H9 (cell line): ENCODE results near the gene RAB30. TPM values are rescaled to one million over a fixed set of nuclear protein-coding genes. Genes with fewer than 3 reads are reported as not detected.

Experiments
- DNase-seq: peaks from one replicate; pipeline ENCODE4 v3.0.0-alpha.2; 2017
- H2AFZ ChIP-seq: one replicate; pipeline ENCODE4 v1.6.1; 2013; ENCODE audit warnings: mild to moderate bottlenecking, low read length, control low read depth, moderate library complexity
- H2AK5ac ChIP-seq: 2 replicates; pipeline ENCODE4 v1.6.1; 2013; ENCODE audit warnings: low read length, control low read depth, mixed read lengths; ENCODE audit not compliant: insufficient read length
- H2BK120ac ChIP-seq: one replicate; pipeline ENCODE4 v1.6.1; 2013; ENCODE audit warnings: low read depth, mild to moderate bottlenecking, low read length, control low read depth, inconsistent platforms; ENCODE audit not compliant: poor library complexity, severe bottlenecking
- H2BK12ac ChIP-seq: 2 replicates; pipeline ENCODE4 v1.6.1; 2013; ENCODE audit warnings: low read length, control low read depth, mixed read lengths, low read depth; ENCODE audit not compliant: insufficient read length
- H2BK15ac ChIP-seq: 2 replicates; pipeline ENCODE4 v1.6.1; 2013; ENCODE audit warnings: low read depth, low read length, control low read depth
- H2BK20ac ChIP-seq: one replicate; pipeline ENCODE4 v1.6.1; 2013; ENCODE audit warnings: low read depth, mild to moderate bottlenecking, low read length, control low read depth, inconsistent platforms; ENCODE audit not compliant: poor library complexity, severe bottlenecking
- H2BK5ac ChIP-seq: 2 replicates; pipeline ENCODE4 v1.6.1; 2013; ENCODE audit warnings: low read length, control low read depth, mixed read lengths; ENCODE audit not compliant: insufficient read length
- H3K14ac ChIP-seq: 2 replicates; pipeline ENCODE4 v1.6.1; 2013; ENCODE audit warnings: low read length, control low read depth; ENCODE audit not compliant: insufficient read depth
- H3K18ac ChIP-seq: 2 replicates; pipeline ENCODE4 v1.6.1; 2013; ENCODE audit warnings: low read depth, mild to moderate bottlenecking, mixed read lengths, low read length, control low read depth; ENCODE audit not compliant: insufficient read length
- H3K23ac ChIP-seq: 2 replicates; pipeline ENCODE4 v1.6.1; 2013; ENCODE audit warnings: low read length, control low read depth, mixed read lengths, low read depth; ENCODE audit not compliant: insufficient read length
- H3K23me2 ChIP-seq: 2 replicates; pipeline ENCODE4 v1.6.1; 2013; ENCODE audit warnings: low read depth, mild to moderate bottlenecking, mixed read lengths, low read length, control low read depth; ENCODE audit not compliant: insufficient read length, poor library complexity, severe bottlenecking
- H3K27ac ChIP-seq: 2 replicates; pipeline ENCODE4 v1.5.1; 2013; ENCODE audit warnings: low read length, control low read depth, mixed read lengths, low read depth; ENCODE audit not compliant: insufficient read length
- H3K27me3 ChIP-seq: 2 replicates; pipeline ENCODE4 v1.6.1; 2013; ENCODE audit warnings: low read length, control low read depth, inconsistent platforms; ENCODE audit not compliant: insufficient read depth
- H3K4ac ChIP-seq: 2 replicates; pipeline ENCODE4 v1.6.1; 2013; ENCODE audit warnings: low read depth, mild to moderate bottlenecking, control low read depth, inconsistent platforms, low read length, moderate library complexity
- H3K4me1 ChIP-seq: 2 replicates; pipeline ENCODE4 v1.6.1; 2013; ENCODE audit warnings: low read length, control low read depth, inconsistent platforms; ENCODE audit not compliant: insufficient read depth
- H3K4me2 ChIP-seq: 2 replicates; pipeline ENCODE4 v1.6.1; 2013; ENCODE audit warnings: low read length, control low read depth, mixed read lengths; ENCODE audit not compliant: insufficient read length, insufficient read depth
- H3K56ac ChIP-seq: 2 replicates; pipeline ENCODE4 v1.6.1; 2013; ENCODE audit warnings: low read depth, mild to moderate bottlenecking, mixed read lengths, low read length, control low read depth; ENCODE audit not compliant: insufficient read length
- H3K79me1 ChIP-seq: 2 replicates; pipeline ENCODE4 v1.6.1; 2013; ENCODE audit warnings: low read depth, mild to moderate bottlenecking, moderate library complexity, low read length, control low read depth, inconsistent platforms; ENCODE audit not compliant: insufficient read depth, poor library complexity, severe bottlenecking
- H3K79me2 ChIP-seq: 2 replicates; pipeline ENCODE4 v1.6.1; 2013; ENCODE audit warnings: low read length, control low read depth, inconsistent platforms; ENCODE audit not compliant: insufficient read depth
- H3K9ac ChIP-seq: 2 replicates; pipeline ENCODE4 v1.6.1; 2013; ENCODE audit warnings: low read length, control low read depth, mixed read lengths; ENCODE audit not compliant: insufficient read length; ENCODE audit errors: extremely low read depth
- H3K9me3 ChIP-seq: one replicate; pipeline ENCODE4 v1.6.1; 2013; ENCODE audit warnings: low read depth, low read length, inconsistent platforms; ENCODE audit not compliant: control insufficient read depth
- H3T11ph ChIP-seq: one replicate; pipeline ENCODE4 v1.6.1; 2013; ENCODE audit warnings: mild to moderate bottlenecking, low read length, control low read depth, inconsistent platforms
- H4K20me1 ChIP-seq: one replicate; pipeline ENCODE4 v1.6.1; 2013; ENCODE audit not compliant: control insufficient read depth, insufficient read length, insufficient read depth
- H4K5ac ChIP-seq: 2 replicates; pipeline ENCODE4 v1.6.1; 2013; ENCODE audit warnings: low read depth, mild to moderate bottlenecking, mixed read lengths, low read length, control low read depth; ENCODE audit not compliant: insufficient read length
- H4K8ac ChIP-seq: replicated peaks from 2 replicates; pipeline ENCODE4 v1.6.1; 2013; ENCODE audit warnings: low read length, control low read depth, mixed read lengths, low read depth; ENCODE audit not compliant: insufficient read length
- H4K91ac ChIP-seq: 2 replicates; pipeline ENCODE4 v1.6.1; 2013; ENCODE audit warnings: low read depth, mild to moderate bottlenecking, moderate library complexity, mixed read lengths, low read length, control low read depth; ENCODE audit not compliant: insufficient read length
- H3K27ac Mint-ChIP-seq, 3 experiments: 2 replicates in 2 of 3; 3 replicates in 1 of 3; pipeline ENCODE4 v1.8.0; 2020 to 2021; ENCODE audit warnings: mixed read lengths in 3 of 3, mild to moderate bottlenecking in 1 of 3, moderate library complexity in 1 of 3
- H3K27me3 Mint-ChIP-seq: 2 replicates; pipeline ENCODE4 v1.8.0; 2021; ENCODE audit warnings: low read depth, mild to moderate bottlenecking, moderate library complexity, mixed read lengths
- H3K36me3 Mint-ChIP-seq, 3 experiments: 2 replicates in 2 of 3; 3 replicates in 1 of 3; pipeline ENCODE4 v1.8.0; 2020 to 2021; ENCODE audit warnings: low read depth in 3 of 3, mixed read lengths in 3 of 3; ENCODE audit not compliant: insufficient read depth in 1 of 3
- H3K4me1 Mint-ChIP-seq, 2 experiments: 2 replicates each; pipeline ENCODE4 v1.8.0; 2020; ENCODE audit warnings: mixed read lengths in 2 of 2
- H3K4me3 Mint-ChIP-seq, 2 experiments: 2 replicates in 1 of 2; 3 replicates in 1 of 2; pipeline ENCODE4 v1.8.0; 2020 to 2021; ENCODE audit warnings: mild to moderate bottlenecking in 2 of 2, mixed read lengths in 2 of 2, moderate library complexity in 1 of 2
- H3K9me3 Mint-ChIP-seq, 2 experiments: 2 replicates in 1 of 2; 3 replicates in 1 of 2; pipeline ENCODE4 v1.8.0; 2020; ENCODE audit warnings: mild to moderate bottlenecking in 2 of 2, mixed read lengths in 2 of 2, moderate library complexity in 1 of 2
- CTCF ChIP-seq: fragments of 200-600 bp; sonication (generic); conservative IDR thresholded peaks from 3 replicates; pipeline ENCODE4 v1.8.0; 2021; ENCODE audit warnings: antibody characterized with exemption, mild to moderate bottlenecking
- WGBS: extraction: QIAGEN DNeasy Blood & Tissue Kit; methylation state at CpG from one replicate; pipeline ENCODE4 v1.1.7; 2013; ENCODE audit warnings: missing lambda C conversion rate, low lambda C conversion rate, mixed read lengths; ENCODE audit not compliant: insufficient read length; ENCODE audit errors: extremely low coverage; 5-methylcytosine and 5-hydroxymethylcytosine counted together
- total RNA-seq: library from RNA; stranded (reverse); gene quantifications from 2 replicates; pipeline ENCODE4 v1.2.1, GENCODE V29; 2021

The RAB30 gene
- total RNA-seq, 1 experiment from 2014 or later: 4.8 TPM

GRCh38 chr11:83060965-83061364 is 10.7 kb downstream of the RAB30 start:
- peaks cover 11 to 14% of the 10 kb centered on the region in 2 experiments for H3K4me1 Mint-ChIP-seq
- no peak overlapping the region for H2BK120ac ChIP-seq
- H3K27me3 ChIP-seq: no peaks in the 10 kb centered on the region
- H3K79me2 ChIP-seq: no peaks in the 10 kb centered on the region; the same call in 1 of the 2 replicates
- no peaks in the 10 kb centered on the region for H3K79me1 ChIP-seq
- H2BK20ac ChIP-seq: no peak overlapping the region
- no peaks in the 10 kb centered on the region for H4K20me1 ChIP-seq
- no peak overlapping the region for H3K9ac ChIP-seq
- no peak overlapping the region for H3T11ph ChIP-seq
- H2AK5ac ChIP-seq: no peak overlapping the region
- H3K27me3 Mint-ChIP-seq: no peaks in the 10 kb centered on the region
- no peak overlapping the region for H3K4ac ChIP-seq
- no peak overlapping the region for H3K23ac ChIP-seq
- H3K9me3 Mint-ChIP-seq: no peaks in the 10 kb centered on the region
- H2BK12ac ChIP-seq: no peak overlapping the region
- no peaks in the 10 kb centered on the region for H3K23me2 ChIP-seq
- no peak for DNase-seq
- H3K9me3 ChIP-seq: no peaks in the 10 kb centered on the region
- no peaks in the 10 kb centered on the region for H3K36me3 Mint-ChIP-seq
- H3K27ac ChIP-seq: no peak overlapping the region
- no peak overlapping the region for H3K27ac Mint-ChIP-seq
- no peak overlapping the region for H4K91ac ChIP-seq
- H4K8ac ChIP-seq: no peak overlapping the region
- no peak overlapping the region for H2BK5ac ChIP-seq
- no peak overlapping the region for H3K4me3 Mint-ChIP-seq
- H2AFZ ChIP-seq: no peak overlapping the region
- no CpG with 5 or more reads among the region's 3 CpGs for WGBS
- no peak overlapping the region for H2BK15ac ChIP-seq
- H3K4me1 ChIP-seq: no peaks in the 10 kb centered on the region; the same call in none of the 2 replicates
- H3K4me2 ChIP-seq: no peak overlapping the region
- H3K18ac ChIP-seq: no peak overlapping the region
- H4K5ac ChIP-seq: no peak overlapping the region
- H3K14ac ChIP-seq: no peak overlapping the region
- H3K56ac ChIP-seq: no peak overlapping the region
- TF ChIP-seq CTCF: no peak
